H1 (cell line): Measurements from ENCODE around the gene PPP3CB.

Experiments used
- BRCA1 ChIP-seq: IDR thresholded peaks from 2 replicates; pipeline ENCODE4 v1.6.1; 2012; ENCODE audit warnings: low read depth, low read length, improper control_type of control experiment
- EZH2 ChIP-seq: fragments of 200-600 bp; sonication (generic); IDR thresholded peaks from 2 replicates; pipeline ENCODE4 v1.7.1; 2012; ENCODE audit warnings: low read depth, mild to moderate bottlenecking, moderate library complexity, low read length, inconsistent platforms; ENCODE audit not compliant: severe bottlenecking
- GABPA ChIP-seq: IDR thresholded peaks from 2 replicates; pipeline ENCODE4 v1.6.1; 2011; ENCODE audit warnings: mild to moderate bottlenecking, low read length, moderate library complexity, borderline replicate concordance; ENCODE audit not compliant: insufficient read depth
- HDAC2 ChIP-seq, 2 experiments: fragments of 300-600 bp in 1 of 2; sonication (generic) in 1 of 2; IDR thresholded peaks; 2 replicates each; pipeline ENCODE4 v1.6.1; 2011 to 2012; ENCODE audit warnings: low read depth in 2 of 2, low read length in 2 of 2, mild to moderate bottlenecking in 2 of 2, moderate library complexity in 2 of 2, borderline replicate concordance in 1 of 2, inconsistent platforms in 1 of 2
- JUN ChIP-seq: IDR thresholded peaks from 2 replicates; pipeline ENCODE4 v1.6.1; 2011; ENCODE audit warnings: low read depth, mild to moderate bottlenecking, improper control_type of control experiment, low read length
- JUND ChIP-seq: IDR thresholded peaks from 2 replicates; pipeline ENCODE4 v1.6.1; 2011; ENCODE audit warnings: mild to moderate bottlenecking, improper control_type of control experiment, low read length
- POLR2A ChIP-seq, 2 experiments: IDR thresholded peaks; 1 replicate in 1 of 2; 2 replicates in 1 of 2; pipeline ENCODE4 v1.6.1; 2011; ENCODE audit warnings: low read depth in 2 of 2, low read length in 2 of 2, mild to moderate bottlenecking in 2 of 2; ENCODE audit errors: control extremely low read depth in 1 of 2
- RXRA ChIP-seq: IDR thresholded peaks from 2 replicates; pipeline ENCODE4 v1.6.1; 2011; ENCODE audit warnings: low read depth, mild to moderate bottlenecking, low read length, moderate library complexity; ENCODE audit not compliant: insufficient read depth
- SIN3A ChIP-seq, 2 experiments: IDR thresholded peaks in 1 of 2; conservative IDR thresholded peaks in 1 of 2; 2 replicates each; pipeline ENCODE4 v1.6.1; 2011 to 2012; ENCODE audit warnings: low read length in 2 of 2, improper control_type of control experiment in 1 of 2, low read depth in 1 of 2, mild to moderate bottlenecking in 1 of 2
- SUZ12 ChIP-seq: fragments of 200-600 bp; sonication (generic); IDR thresholded peaks from 2 replicates; pipeline ENCODE4 v1.6.1; 2012; ENCODE audit warnings: mild to moderate bottlenecking, inconsistent platforms, low read length, moderate library complexity, mixed read lengths
- TEAD4 ChIP-seq: IDR thresholded peaks from 2 replicates; pipeline ENCODE4 v1.6.1; 2012; ENCODE audit warnings: low read depth, low read length, inconsistent platforms, mixed read lengths
- ZNF274 ChIP-seq: IDR thresholded peaks from 2 replicates; pipeline ENCODE4 v1.7.0; 2012; ENCODE audit warnings: low read length, borderline replicate concordance; ENCODE audit errors: extremely low read depth
- TF ChIP-seq, protein P1 (sequence below), 3 experiments: IDR thresholded peaks; 1 replicate in 2 of 3; 2 replicates in 1 of 3; pipeline versions ENCODE4 v1.5.1 to v1.6.1; 2011; ENCODE audit warnings: low read length in 3 of 3, mild to moderate bottlenecking in 3 of 3, inconsistent platforms in 2 of 3, low read depth in 1 of 3, moderate library complexity in 1 of 3; ENCODE audit not compliant: insufficient read depth in 1 of 3; ENCODE audit errors: control extremely low read depth in 1 of 3
- TF ChIP-seq, protein P2 (sequence below): IDR thresholded peaks from 2 replicates; pipeline ENCODE4 v1.6.1; 2012; ENCODE audit warnings: inconsistent platforms

- TF ChIP-seq, protein P1, sequence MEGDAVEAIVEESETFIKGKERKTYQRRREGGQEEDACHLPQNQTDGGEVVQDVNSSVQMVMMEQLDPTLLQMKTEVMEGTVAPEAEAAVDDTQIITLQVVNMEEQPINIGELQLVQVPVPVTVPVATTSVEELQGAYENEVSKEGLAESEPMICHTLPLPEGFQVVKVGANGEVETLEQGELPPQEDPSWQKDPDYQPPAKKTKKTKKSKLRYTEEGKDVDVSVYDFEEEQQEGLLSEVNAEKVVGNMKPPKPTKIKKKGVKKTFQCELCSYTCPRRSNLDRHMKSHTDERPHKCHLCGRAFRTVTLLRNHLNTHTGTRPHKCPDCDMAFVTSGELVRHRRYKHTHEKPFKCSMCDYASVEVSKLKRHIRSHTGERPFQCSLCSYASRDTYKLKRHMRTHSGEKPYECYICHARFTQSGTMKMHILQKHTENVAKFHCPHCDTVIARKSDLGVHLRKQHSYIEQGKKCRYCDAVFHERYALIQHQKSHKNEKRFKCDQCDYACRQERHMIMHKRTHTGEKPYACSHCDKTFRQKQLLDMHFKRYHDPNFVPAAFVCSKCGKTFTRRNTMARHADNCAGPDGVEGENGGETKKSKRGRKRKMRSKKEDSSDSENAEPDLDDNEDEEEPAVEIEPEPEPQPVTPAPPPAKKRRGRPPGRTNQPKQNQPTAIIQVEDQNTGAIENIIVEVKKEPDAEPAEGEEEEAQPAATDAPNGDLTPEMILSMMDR (IDR thresholded peaks at IDR 0.05; ENCODE audit: control extremely low read depth in 1 of 3, insufficient read depth in 1 of 3, low read depth in 1 of 3, low read length in 3 of 3) = no peak
- no peak for TF ChIP-seq SIN3A (conservative IDR thresholded peaks at IDR 0.05 in 1 of 2, IDR thresholded peaks at IDR 0.05 in 1 of 2; ENCODE audit: low read depth in 1 of 2, low read length in 2 of 2)
- TF ChIP-seq, protein P2, sequence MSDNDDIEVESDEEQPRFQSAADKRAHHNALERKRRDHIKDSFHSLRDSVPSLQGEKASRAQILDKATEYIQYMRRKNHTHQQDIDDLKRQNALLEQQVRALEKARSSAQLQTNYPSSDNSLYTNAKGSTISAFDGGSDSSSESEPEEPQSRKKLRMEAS = no peak
- TF ChIP-seq POLR2A (IDR thresholded peaks at IDR 0.05; ENCODE audit: control extremely low read depth in 1 of 2, low read depth in 2 of 2, low read length in 2 of 2) = no peak
- TF ChIP-seq TEAD4 = no peak
- no peak for TF ChIP-seq SUZ12
- no peak for TF ChIP-seq RXRA
- no peak for TF ChIP-seq GABPA
- no peak for TF ChIP-seq EZH2
- no peak for TF ChIP-seq BRCA1
- no peak for TF ChIP-seq JUN
- no peak for TF ChIP-seq HDAC2 (IDR thresholded peaks at IDR 0.05; ENCODE audit: borderline replicate concordance in 1 of 2, low read depth in 2 of 2, low read length in 2 of 2)
- TF ChIP-seq ZNF274 = no peak
- TF ChIP-seq JUND = no peak
Observed at GRCh38 chr10:73444457-73444856, 51.4 kb downstream of the PPP3CB start.
